ENCODE results near the gene GNPDA1. TPM values are rescaled to one million over a fixed set of nuclear protein-coding genes. Genes with fewer than 3 reads are reported as not detected.

The GNPDA1 gene
- total RNA-seq, 4 donors from 2014 or later = 16.9 to 40.7 (median 30.6) TPM

GRCh38 chr5:141992349-141992963 is 20.4 kb downstream of the GNPDA1 start:
- no peak overlapping the region for H3K4me3 ChIP-seq (ENCODE audit: low read depth, poor library complexity, severe bottlenecking)
- intact Hi-C loops (cut with DNase I; ENCODE audit: low total_unique reads) = loop anchor here (5.0 kb wide), 1 partner anchor 155 kb away; no protein-coding TSS in a partner anchor
- TF ChIP-seq CTCF (IDR thresholded peaks at IDR 0.05) = peak in 1 of 3 donors; percentile 10
- TF ChIP-seq POLR2A (IDR thresholded peaks at IDR 0.05) = no peak
- DNase-seq (ENCODE audit: low spot score in 2 of 2) = peak; percentile 69 to 90
- 7 to 9% methylated on average over 2 of the region's 2 CpGs for WGBS, 2 donors

GRCh38 chr5:141989720-141990119 is 23.1 kb downstream of the GNPDA1 start:
- no peak for DNase-seq (ENCODE audit: low spot score in 2 of 2)
- no peak overlapping the region for H3K4me3 ChIP-seq (ENCODE audit: low read depth, poor library complexity, severe bottlenecking)
- intact Hi-C loops (cut with DNase I; ENCODE audit: low total_unique reads) = loop anchor here (5.0 kb wide), 1 partner anchor 158 kb away; no protein-coding TSS in a partner anchor
- TF ChIP-seq POLR2A (IDR thresholded peaks at IDR 0.05) = no peak
- no peak for TF ChIP-seq CTCF (IDR thresholded peaks at IDR 0.05)
- WGBS, 2 donors = 0 to 43% methylated on average over 1 of the region's 1 CpG

- TF ChIP-seq POLR2A (IDR thresholded peaks at IDR 0.05) (no peak), CTCF (IDR thresholded peaks at IDR 0.05) (no peak)
- intact Hi-C loops (cut with DNase I; ENCODE audit: low total_unique reads) = no loop called here
- DNase-seq (ENCODE audit: low spot score in 2 of 2) = no peak
- no peak overlapping the region for H3K4me3 ChIP-seq (ENCODE audit: low read depth, poor library complexity, severe bottlenecking)
Observed at GRCh38 chr5:141986072-141986471, 26.8 kb downstream of the GNPDA1 start.

- intact Hi-C loops (cut with DNase I; ENCODE audit: low total_unique reads) = no loop called here
- DNase-seq (ENCODE audit: low spot score in 2 of 2) = no peak
- 48 to 67% methylated on average over 2 of the region's 2 CpGs for WGBS, 2 donors
- no peak overlapping the region for H3K4me3 ChIP-seq (ENCODE audit: low read depth, poor library complexity, severe bottlenecking)
- no peak for TF ChIP-seq CTCF (IDR thresholded peaks at IDR 0.05)
- TF ChIP-seq POLR2A (IDR thresholded peaks at IDR 0.05) = no peak
Observed at GRCh38 chr5:141982626-141983025, 30.2 kb downstream of the GNPDA1 start.

- TF ChIP-seq POLR2A (IDR thresholded peaks at IDR 0.05) (no peak), CTCF (IDR thresholded peaks at IDR 0.05) (no peak)
- no peak for DNase-seq (ENCODE audit: low spot score in 2 of 2)
- H3K4me3 ChIP-seq (ENCODE audit: low read depth, poor library complexity, severe bottlenecking) = no peak overlapping the region
- intact Hi-C loops (cut with DNase I; ENCODE audit: low total_unique reads) = no loop called here
Observed at GRCh38 chr5:141978389-141978788, 34.4 kb downstream of the GNPDA1 start.

- WGBS, 2 donors = 54 to 72% methylated on average over 6 of the region's 6 CpGs
- no peak for TF ChIP-seq CTCF (IDR thresholded peaks at IDR 0.05)
- H3K4me3 ChIP-seq (ENCODE audit: low read depth, poor library complexity, severe bottlenecking) = no peak overlapping the region
- intact Hi-C loops (cut with DNase I; ENCODE audit: low total_unique reads) = no loop called here
- no peak for DNase-seq (ENCODE audit: low spot score in 2 of 2)
Observed at GRCh38 chr5:141976176-141976575, 36.7 kb downstream of the GNPDA1 start.
